IMR-90 (cell line): ENCODE measurements around the gene ABHD2. TPM values are rescaled to one million over a fixed set of nuclear protein-coding genes. Genes with fewer than 3 reads are reported as not detected.
A peak's percentile ranks its signal among the peaks of the same experiment; 100 is the strongest.

Source experiments
- ATAC-seq: fragments of 200-7000 bp; cut with Tn5 transposase; 2 replicates; pipeline ENCODE4 v1.9.1; 2020; ENCODE audit warnings: low read depth, mild to moderate bottlenecking, moderate library complexity
- BruUV-seq: library from RNA; stranded (reverse); fragments of 400-500 nt; replicated peaks from 2 replicates; lab custom pipeline; 2021; lab: Mats Ljungman, UMichigan
- CTCF ChIA-PET: fragments of 300-600 bp; formaldehyde crosslinking; extraction: SDS; loops from one replicate; lab custom pipeline; 2021; ENCODE audit warnings: antibody characterized with exemption; lab: Yijun Ruan, JAX
- POLR2A ChIA-PET: fragments of 300-600 bp; sonication (Branson Sonifier 250); formaldehyde crosslinking; loops from one replicate; lab custom pipeline; 2022; ENCODE audit warnings: antibody characterized with exemption; ENCODE audit not compliant: unreplicated experiment; lab: Charles Lee
- DNase-seq: peaks from one replicate; pipeline ENCODE4 v3.0.0; 2013
- H2AFZ ChIP-seq: replicated peaks from 2 replicates; pipeline ENCODE3; 2013; ENCODE audit warnings: low read length, mild to moderate bottlenecking; ENCODE audit not compliant: poor library complexity
- H2AK5ac ChIP-seq: 2 replicates; pipeline ENCODE4 v1.6.1; 2013; ENCODE audit warnings: low read depth, low read length, inconsistent platforms
- H2AK9ac ChIP-seq: replicated peaks from 2 replicates; pipeline ENCODE3; 2013; ENCODE audit warnings: mild to moderate bottlenecking, low read depth, low read length, moderate library complexity; ENCODE audit not compliant: poor library complexity
- H2BK120ac ChIP-seq: 2 replicates; pipeline ENCODE4 v1.6.1; 2013; ENCODE audit warnings: low read depth, low read length, inconsistent platforms
- H2BK15ac ChIP-seq: 3 replicates; pipeline ENCODE4 v1.6.1; 2013; ENCODE audit warnings: low read depth, low read length, inconsistent platforms
- H2BK20ac ChIP-seq: 2 replicates; pipeline ENCODE4 v1.6.1; 2013; ENCODE audit warnings: low read depth, mild to moderate bottlenecking, inconsistent platforms, low read length, moderate library complexity
- H2BK5ac ChIP-seq: 2 replicates; pipeline ENCODE4 v1.6.1; 2013; ENCODE audit warnings: mild to moderate bottlenecking, low read depth, low read length, inconsistent platforms; ENCODE audit not compliant: poor library complexity, severe bottlenecking
- H3K14ac ChIP-seq: replicated peaks from 2 replicates; pipeline ENCODE4 v1.6.1; 2013; ENCODE audit warnings: low read depth, low read length, inconsistent platforms
- H3K18ac ChIP-seq: 2 replicates; pipeline ENCODE4 v1.6.1; 2013; ENCODE audit warnings: low read depth, low read length, control low read depth
- H3K23ac ChIP-seq: 2 replicates; pipeline ENCODE4 v1.6.1; 2013; ENCODE audit warnings: low read depth, low read length, inconsistent platforms
- H3K27ac ChIP-seq: 2 replicates; pipeline ENCODE4 v1.5.1; 2013; ENCODE audit warnings: mild to moderate bottlenecking, control low read depth, low read length; ENCODE audit not compliant: insufficient read depth
- H3K27me3 ChIP-seq: 2 replicates; pipeline ENCODE4 v1.6.1; 2013; ENCODE audit warnings: low read length; ENCODE audit not compliant: control insufficient read depth, insufficient read depth
- H3K36me3 ChIP-seq: 2 replicates; pipeline ENCODE4 v1.6.1; 2013; ENCODE audit warnings: low read length, mixed read lengths; ENCODE audit not compliant: control insufficient read depth, insufficient read depth
- H3K4ac ChIP-seq: 2 replicates; pipeline ENCODE4 v1.6.1; 2013; ENCODE audit warnings: low read depth, low read length, inconsistent platforms
- H3K4me1 ChIP-seq: 2 replicates; pipeline ENCODE4 v1.6.1; 2013; ENCODE audit warnings: low read length, mixed read lengths; ENCODE audit not compliant: control insufficient read depth, insufficient read depth
- H3K4me2 ChIP-seq: 2 replicates; pipeline ENCODE4 v1.6.1; 2013; ENCODE audit warnings: low read depth, mild to moderate bottlenecking, control low read depth, low read length, moderate library complexity
- H3K4me3 ChIP-seq: 2 replicates; pipeline ENCODE4 v1.5.1; 2013; ENCODE audit warnings: low read depth, mild to moderate bottlenecking, control low read depth, low read length, moderate library complexity; ENCODE audit not compliant: insufficient read depth
- H3K56ac ChIP-seq: 2 replicates; pipeline ENCODE4 v1.6.1; 2013; ENCODE audit warnings: low read length, inconsistent platforms; ENCODE audit not compliant: insufficient read depth; ENCODE audit errors: extremely low read depth
- H3K79me1 ChIP-seq, 2 experiments: 2 replicates each; pipeline ENCODE4 v1.6.1; 2013; ENCODE audit warnings: low read length in 2 of 2, inconsistent platforms in 1 of 2, low read depth in 1 of 2
- H3K9ac ChIP-seq: 2 replicates; pipeline ENCODE4 v1.6.1; 2013; ENCODE audit warnings: low read depth, low read length, control low read depth
- H3K9me1 ChIP-seq: 2 replicates; pipeline ENCODE4 v1.6.1; 2013; ENCODE audit warnings: low read length, inconsistent platforms; ENCODE audit not compliant: insufficient read depth
- H3K9me3 ChIP-seq: 2 replicates; pipeline ENCODE4 v1.6.1; 2013; ENCODE audit warnings: low read length; ENCODE audit not compliant: control insufficient read depth, insufficient read depth
- H4K20me1 ChIP-seq: 2 replicates; pipeline ENCODE4 v1.6.1; 2013; ENCODE audit warnings: low read length, inconsistent platforms; ENCODE audit not compliant: insufficient read depth
- H4K5ac ChIP-seq: 2 replicates; pipeline ENCODE4 v1.6.1; 2013; ENCODE audit warnings: mild to moderate bottlenecking, low read depth, low read length, control low read depth
- H4K8ac ChIP-seq, 2 experiments: 2 replicates each; pipeline ENCODE4 v1.6.1; 2013; ENCODE audit warnings: low read depth in 2 of 2, low read length in 2 of 2, control low read depth in 1 of 2, inconsistent platforms in 1 of 2
- H4K91ac ChIP-seq: 2 replicates; pipeline ENCODE4 v1.6.1; 2013; ENCODE audit warnings: low read depth, low read length, inconsistent platforms; ENCODE audit not compliant: insufficient read depth
- BHLHE40 ChIP-seq: fragments of 150-350 bp; IDR thresholded peaks from 2 replicates; pipeline ENCODE4 v1.6.1; 2016; ENCODE audit warnings: mild to moderate bottlenecking, low read depth, low read length
- CHD1 ChIP-seq: IDR thresholded peaks from 2 replicates; pipeline ENCODE4 v1.6.1; 2012; ENCODE audit warnings: low read depth, low read length, improper control_type of control experiment
- FOS ChIP-seq: fragments of 150-350 bp; IDR thresholded peaks from 2 replicates; pipeline ENCODE4 v1.6.1; 2016; ENCODE audit warnings: low read depth, low read length
- MAZ ChIP-seq: IDR thresholded peaks from 2 replicates; pipeline ENCODE4 v1.6.1; 2012; ENCODE audit warnings: low read depth, mild to moderate bottlenecking, low read length, improper control_type of control experiment, moderate library complexity, borderline replicate concordance
- POLR2A ChIP-seq: IDR thresholded peaks from 2 replicates; pipeline ENCODE4 v1.6.1; 2012; ENCODE audit warnings: mild to moderate bottlenecking, low read depth, low read length
- RCOR1 ChIP-seq: IDR thresholded peaks from 2 replicates; pipeline ENCODE4 v1.6.1; 2012; ENCODE audit warnings: mild to moderate bottlenecking, low read length, improper control_type of control experiment; ENCODE audit not compliant: insufficient replicate concordance
- RFX5 ChIP-seq: IDR thresholded peaks from 2 replicates; pipeline ENCODE4 v1.8.0; 2012; ENCODE audit warnings: low read depth, mild to moderate bottlenecking, low read length, moderate library complexity
- USF2 ChIP-seq: fragments of 150-350 bp; IDR thresholded peaks from 2 replicates; pipeline ENCODE4 v1.6.1; 2017; ENCODE audit warnings: mild to moderate bottlenecking, antibody characterized with exemption, low read length, low read depth
- WGBS, 2 experiments: methylation state at CpG; one replicate each; pipeline versions ENCODE4 v1.1.5 to v1.1.7; 2013; ENCODE audit warnings: missing lambda C conversion rate in 2 of 2; ENCODE audit not compliant: insufficient read length in 1 of 2; ENCODE audit errors: extremely low coverage in 2 of 2; 5-methylcytosine and 5-hydroxymethylcytosine counted together
- dilution Hi-C: fragments of 300-500 bp; cut with HindIII; formaldehyde crosslinking; loops from one replicate; pipeline ENCODE4 v1.14.3; 2018; ENCODE audit warnings: low sequenced_read_pairs; ENCODE audit not compliant: unreplicated experiment
- in situ Hi-C: fragments of 300-500 bp; cut with MboI; formaldehyde crosslinking; loops from 3 replicates; pipeline ENCODE4 v1.14.3; 2019; ENCODE audit warnings: low sequenced_read_pairs, inconsistent platforms, mixed read lengths
- intact Hi-C: fragments of 100-400 bp; cut with micrococcal nuclease; formaldehyde crosslinking; loops from 2 replicates; pipeline ENCODE4 v1.10.0; 2022
- polyA plus RNA-seq, 3 experiments: library from polyadenylated mRNA; depleted of rRNA; stranded (reverse); fragments of >200 nt; gene quantifications; 2 replicates each; pipeline ENCODE4 v1.2.3, GENCODE V29; 2012; ENCODE audit warnings: low replicate concordance in 1 of 3
- total RNA-seq: library from RNA; depleted of rRNA; stranded (reverse); fragments of >200 nt; gene quantifications from 2 replicates; pipeline ENCODE4 v1.2.3, GENCODE V29; 2012
- TF ChIP-seq, protein P1 (sequence below): fragments of 150-350 bp; IDR thresholded peaks from 2 replicates; pipeline ENCODE4 v1.6.1; 2016; ENCODE audit warnings: low read depth, mild to moderate bottlenecking, low read length, moderate library complexity, borderline replicate concordance

Gene ABHD2
- total and polyA plus RNA-seq, 2 of the 4 experiments (the other 2 are of a cell fraction) = 31.2 to 62.9 TPM

DNA sequence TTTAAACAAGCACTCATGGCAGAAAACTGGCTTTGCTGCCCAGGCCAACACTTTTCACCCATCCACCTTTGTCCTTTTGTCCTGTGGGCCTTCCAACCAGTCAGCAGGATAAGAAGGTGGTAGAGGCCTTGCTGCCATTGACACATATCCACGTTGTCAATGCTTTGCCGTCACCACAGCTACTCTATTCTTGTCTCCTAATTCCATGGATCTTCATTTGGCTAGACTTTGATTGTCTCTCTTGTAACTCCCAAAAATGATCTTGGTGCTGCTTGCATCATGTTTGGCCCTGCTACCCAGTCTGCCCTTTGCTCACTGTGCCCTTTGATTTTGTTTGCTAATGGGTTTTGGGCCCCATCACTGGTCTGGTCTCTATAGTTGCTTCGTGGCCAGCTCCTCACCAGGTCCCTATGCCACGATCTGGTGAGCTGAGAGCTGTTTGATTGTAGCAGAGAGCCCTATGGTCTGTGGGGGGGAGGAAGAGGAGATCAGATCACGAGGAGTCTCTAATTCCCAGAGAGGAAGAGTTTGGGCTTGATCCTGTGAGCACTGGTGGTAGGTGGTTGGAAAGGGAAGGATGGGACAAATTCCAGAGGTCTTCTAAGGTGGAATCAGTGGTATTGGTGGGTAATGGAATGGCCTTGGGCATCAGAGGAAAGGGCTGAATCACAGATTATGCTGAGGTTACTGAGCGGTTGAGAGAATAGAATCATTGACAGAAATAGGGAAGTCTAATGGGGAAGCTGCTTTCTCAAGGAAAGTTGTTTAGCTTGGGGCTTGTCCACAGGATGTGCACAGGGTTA is 40.3 kb downstream of the ABHD2 start:
- 93% methylated on average over 3 of the region's 6 CpGs; no CpG with 5 or more reads in 1 of the 2 experiments for WGBS, 2 experiments
- H2BK20ac ChIP-seq = no peak overlapping the region
- H3K23ac ChIP-seq = no peak overlapping the region
- in situ Hi-C loops (no loop called here), intact Hi-C loops (loop anchor here (1.0 kb wide), 1 partner anchor 71 kb away; no protein-coding TSS in a partner anchor), dilution Hi-C loops (no loop called here)
- no peak overlapping the region for H3K27ac ChIP-seq
- no peak overlapping the region for H2BK15ac ChIP-seq
- no peak overlapping the region for H2AFZ ChIP-seq
- no peaks in the 10 kb centered on the region for H3K9me3 ChIP-seq
- no peak for TF ChIP-seq RCOR1
- no peak for TF ChIP-seq USF2
- TF ChIP-seq, protein P1, sequence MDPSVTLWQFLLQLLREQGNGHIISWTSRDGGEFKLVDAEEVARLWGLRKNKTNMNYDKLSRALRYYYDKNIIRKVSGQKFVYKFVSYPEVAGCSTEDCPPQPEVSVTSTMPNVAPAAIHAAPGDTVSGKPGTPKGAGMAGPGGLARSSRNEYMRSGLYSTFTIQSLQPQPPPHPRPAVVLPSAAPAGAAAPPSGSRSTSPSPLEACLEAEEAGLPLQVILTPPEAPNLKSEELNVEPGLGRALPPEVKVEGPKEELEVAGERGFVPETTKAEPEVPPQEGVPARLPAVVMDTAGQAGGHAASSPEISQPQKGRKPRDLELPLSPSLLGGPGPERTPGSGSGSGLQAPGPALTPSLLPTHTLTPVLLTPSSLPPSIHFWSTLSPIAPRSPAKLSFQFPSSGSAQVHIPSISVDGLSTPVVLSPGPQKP = no peak
- TF ChIP-seq POLR2A = no peak
- TF ChIP-seq BHLHE40 = no peak
- TF ChIP-seq CHD1 = no peak
- no peak for TF ChIP-seq MAZ
- TF ChIP-seq FOS = no peak
- TF ChIP-seq RFX5 = no peak
- H3K27me3 ChIP-seq = no peaks in the 10 kb centered on the region
- peak overlapping the region; percentile 48 for H2AK9ac ChIP-seq
- H3K4me1 ChIP-seq = peaks cover 4% of the 10 kb centered on the region; the same call in 1 of the 2 replicates
- no peaks in the 10 kb centered on the region for H4K20me1 ChIP-seq
- H4K91ac ChIP-seq = no peak overlapping the region
- no peak for ATAC-seq
- H4K8ac ChIP-seq = no peak overlapping the region
- no peak overlapping the region for H3K56ac ChIP-seq
- H3K9ac ChIP-seq = no peak overlapping the region
- no peak overlapping the region for H3K4me3 ChIP-seq
- H3K18ac ChIP-seq = no peak overlapping the region
- H3K9me1 ChIP-seq = peaks cover 7% of the 10 kb centered on the region; the same call in 1 of the 2 replicates
- ChIA-PET POLR2A (no interaction called here), CTCF (interaction anchor here (1.3 to 2.3 kb wide), 8 partner anchors 8 to 71 kb away, joined by 3 to 12 read pairs (median 6); no protein-coding TSS in a partner anchor)
- no peak overlapping the region for H3K4me2 ChIP-seq
- H2AK5ac ChIP-seq = 0 out of 2 replicates have a peak overlapping the region, but pooled peaks have one; percentile 3
- H3K14ac ChIP-seq = no peak overlapping the region
- H3K4ac ChIP-seq = no peak overlapping the region
- H2BK120ac ChIP-seq = no peak overlapping the region
- H4K5ac ChIP-seq = no peak overlapping the region
- H3K36me3 ChIP-seq = peaks cover 16% of the 10 kb centered on the region
- BruUV-seq = no TSS peak
- DNase-seq = no peak
- H2BK5ac ChIP-seq = no peak overlapping the region
- peaks cover 13 to 55% of the 10 kb centered on the region in 2 experiments for H3K79me1 ChIP-seq
